KMS-11 (cell line): ENCODE results near the gene KCNAB1.

ENCODE experiments used
- H2AFZ ChIP-seq: fragments of 200-600 bp; sonication (generic); 2 replicates; pipeline ENCODE4 v1.6.1; 2016; ENCODE audit warnings: antibody characterized with exemption, mixed run types, low read depth
- H3K27ac ChIP-seq: fragments of 200-600 bp; sonication (generic); 2 replicates; pipeline ENCODE4 v1.6.1; 2016; ENCODE audit warnings: mild to moderate bottlenecking, mixed run types
- H3K27me3 ChIP-seq: fragments of 200-600 bp; sonication (generic); 2 replicates; pipeline ENCODE4 v1.6.1; 2017; ENCODE audit warnings: mild to moderate bottlenecking, low read depth, mixed run types, moderate library complexity; ENCODE audit not compliant: insufficient read depth
- H3K36me3 ChIP-seq: fragments of 200-600 bp; sonication (generic); 2 replicates; pipeline ENCODE4 v1.6.1; 2017; ENCODE audit warnings: mild to moderate bottlenecking, mixed run types; ENCODE audit not compliant: insufficient read depth
- H3K4me1 ChIP-seq: fragments of 200-600 bp; sonication (generic); 2 replicates; pipeline ENCODE4 v1.6.1; 2016; ENCODE audit warnings: mild to moderate bottlenecking, low read depth, mixed run types; ENCODE audit not compliant: poor library complexity, severe bottlenecking
- H3K4me2 ChIP-seq: fragments of 200-600 bp; sonication (generic); 2 replicates; pipeline ENCODE4 v1.7.0; 2016; ENCODE audit warnings: mild to moderate bottlenecking, mixed run types
- H3K4me3 ChIP-seq: fragments of 200-600 bp; sonication (generic); IDR thresholded peaks from 2 replicates; pipeline ENCODE4 v1.6.1; 2017; ENCODE audit warnings: low read depth, low read length, mixed read lengths; ENCODE audit not compliant: insufficient read depth
- H3K79me2 ChIP-seq: fragments of 200-600 bp; sonication (generic); 2 replicates; pipeline ENCODE4 v1.6.1; 2016; ENCODE audit warnings: low read depth, mixed run types; ENCODE audit not compliant: insufficient read depth
- H3K9ac ChIP-seq: fragments of 200-600 bp; sonication (generic); 2 replicates; pipeline ENCODE4 v1.6.1; 2016; ENCODE audit warnings: mild to moderate bottlenecking, mixed run types
- H4K20me1 ChIP-seq: fragments of 200-600 bp; sonication (generic); 2 replicates; pipeline ENCODE4 v1.6.1; 2016; ENCODE audit warnings: mild to moderate bottlenecking, mixed run types; ENCODE audit not compliant: insufficient read depth
- CTCF ChIP-seq: fragments of 200-600 bp; sonication (generic); conservative IDR thresholded peaks from 2 replicates; pipeline ENCODE4 v1.6.1; 2017; ENCODE audit warnings: low read depth, mild to moderate bottlenecking, antibody characterized with exemption, low read length, moderate library complexity, mixed read lengths

Gene KCNAB1

GRCh38 chr3:156525808-156526207, 405.4 kb downstream of the KCNAB1 start:
- Histone ChIP-seq H3K4me3 (no peak overlapping the region), H3K79me2 (no peaks in the 10 kb centered on the region), H3K4me2 (no peak overlapping the region), H2AFZ (no peak overlapping the region), H4K20me1 (no peaks in the 10 kb centered on the region), H3K27me3 (no peaks in the 10 kb centered on the region), H3K9ac (no peak overlapping the region), H3K4me1 (peaks cover 16% of the 10 kb centered on the region), H3K27ac (no peak overlapping the region), H3K36me3 (no peaks in the 10 kb centered on the region)
- no peak for TF ChIP-seq CTCF

GRCh38 chr3:156527060-156527459, 406.7 kb downstream of the KCNAB1 start:
- Histone ChIP-seq H2AFZ (no peak overlapping the region), H3K4me3 (no peak overlapping the region), H3K4me2 (no peak overlapping the region), H3K9ac (no peak overlapping the region), H3K36me3 (no peaks in the 10 kb centered on the region), H3K27ac (no peak overlapping the region), H3K79me2 (no peaks in the 10 kb centered on the region), H3K4me1 (peaks cover 16% of the 10 kb centered on the region), H3K27me3 (no peaks in the 10 kb centered on the region), H4K20me1 (no peaks in the 10 kb centered on the region)
- TF ChIP-seq CTCF, result no peak

- peaks cover 7% of the 10 kb centered on the region for H3K4me1 ChIP-seq
- H3K79me2 ChIP-seq, result no peaks in the 10 kb centered on the region
- H4K20me1 ChIP-seq, result no peaks in the 10 kb centered on the region
- no peak overlapping the region for H3K9ac ChIP-seq
- H3K36me3 ChIP-seq, result no peaks in the 10 kb centered on the region
- no peak for TF ChIP-seq CTCF
- H3K27ac ChIP-seq, result no peak overlapping the region
- no peak overlapping the region for H2AFZ ChIP-seq
- no peak overlapping the region for H3K4me3 ChIP-seq
- H3K27me3 ChIP-seq, result no peaks in the 10 kb centered on the region
- H3K4me2 ChIP-seq, result no peak overlapping the region
These were observed 410.6 kb downstream of the KCNAB1 start for GRCh38 chr3:156530980-156531379.

GRCh38 chr3:156532730-156533129, 412.4 kb downstream of the KCNAB1 start:
- Histone ChIP-seq H3K9ac (no peak overlapping the region), H3K36me3 (no peaks in the 10 kb centered on the region), H3K4me2 (no peak overlapping the region), H4K20me1 (no peaks in the 10 kb centered on the region), H3K4me3 (no peak overlapping the region), H2AFZ (no peak overlapping the region), H3K27me3 (no peaks in the 10 kb centered on the region), H3K4me1 (peaks cover 9% of the 10 kb centered on the region), H3K27ac (no peak overlapping the region), H3K79me2 (no peaks in the 10 kb centered on the region)
- TF ChIP-seq CTCF, result no peak

GRCh38 chr3:156533205-156533604, 412.8 kb downstream of the KCNAB1 start:
- peaks cover 9% of the 10 kb centered on the region for H3K4me1 ChIP-seq
- no peaks in the 10 kb centered on the region for H3K36me3 ChIP-seq
- no peak overlapping the region for H3K4me3 ChIP-seq
- H3K27me3 ChIP-seq, result no peaks in the 10 kb centered on the region
- H2AFZ ChIP-seq, result no peak overlapping the region
- no peak overlapping the region for H3K27ac ChIP-seq
- no peak overlapping the region for H3K9ac ChIP-seq
- no peak overlapping the region for H3K4me2 ChIP-seq
- no peaks in the 10 kb centered on the region for H4K20me1 ChIP-seq
- H3K79me2 ChIP-seq, result no peaks in the 10 kb centered on the region
- TF ChIP-seq CTCF, result no peak
